ENCODE measurements around the gene SENP5. TPM values are rescaled to one million over a fixed set of nuclear protein-coding genes. Genes with fewer than 3 reads are reported as not detected.
A peak's percentile ranks its signal among the peaks of the same experiment; 100 is the strongest.

SENP5 gene
- total RNA-seq, 3 donors from 2014 or later = 24.3 to 48.1 (median 31.0) TPM

GRCh38 chr3:196948442-196949284 lies 80.9 kb downstream of the SENP5 start:
- Histone ChIP-seq H3K9me3 (no peaks in the 10 kb centered on the region), H3K36me3 (ENCODE audit: low read depth) (no peaks in the 10 kb centered on the region), H3K4me3 (no peak overlapping the region), H3K4me1 (ENCODE audit: low read depth) (peaks cover 3% of the 10 kb centered on the region)
- TF ChIP-seq CTCF (IDR thresholded peaks at IDR 0.05) = no peak
- ATAC-seq = peak; percentile 77
- intact Hi-C loops (cut with DNase I, micrococcal nuclease) = no loop called here
- no peak for DNase-seq

DNA sequence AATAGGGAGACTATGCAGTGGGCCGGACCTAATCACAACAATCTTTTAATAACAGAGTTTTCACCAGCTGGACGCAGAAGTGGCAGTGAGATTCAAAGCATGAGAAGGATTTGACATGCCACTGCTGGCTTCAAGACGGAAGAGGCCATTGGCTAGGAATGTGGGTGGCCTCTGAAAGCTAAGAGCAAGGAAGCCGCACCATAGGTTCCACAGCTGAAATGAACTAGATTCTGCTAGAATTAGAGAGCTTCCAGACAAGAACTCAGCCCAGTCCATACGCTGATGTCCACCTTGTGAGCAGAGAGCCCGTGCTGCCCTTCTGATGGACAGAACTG lies 81.5 kb downstream of the SENP5 start:
- Histone ChIP-seq H3K4me3 (no peak overlapping the region), H3K36me3 (ENCODE audit: low read depth) (no peaks in the 10 kb centered on the region), H3K4me1 (ENCODE audit: low read depth) (no peaks in the 10 kb centered on the region), H3K9me3 (no peaks in the 10 kb centered on the region)
- ATAC-seq (no peak), DNase-seq (no peak)
- no peak for TF ChIP-seq CTCF (IDR thresholded peaks at IDR 0.05)
- intact Hi-C loops (cut with DNase I, micrococcal nuclease) = no loop called here

DNA sequence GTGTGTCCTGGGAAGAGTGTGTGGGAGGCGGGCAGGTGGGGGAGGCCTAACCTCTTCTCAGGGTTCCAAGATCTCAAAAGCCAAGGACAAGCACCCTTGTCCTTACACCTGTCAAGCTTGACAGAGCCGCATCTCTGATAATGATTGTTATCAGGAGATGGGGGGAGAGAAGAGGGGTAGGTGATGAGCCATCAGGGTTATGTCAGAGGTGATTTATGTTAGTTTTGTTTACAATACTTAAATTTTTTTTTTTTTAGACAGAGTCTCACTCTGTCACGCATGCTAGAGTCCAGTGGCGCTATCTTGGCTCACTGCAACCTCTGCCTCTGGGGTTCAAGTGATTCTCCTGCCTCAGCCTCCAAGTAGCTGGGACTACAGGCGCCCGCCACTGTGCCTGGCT lies 82.0 kb downstream of the SENP5 start:
- Histone ChIP-seq H3K4me1 (ENCODE audit: low read depth) (no peaks in the 10 kb centered on the region), H3K4me3 (no peak overlapping the region), H3K9me3 (no peaks in the 10 kb centered on the region), H3K36me3 (ENCODE audit: low read depth) (no peaks in the 10 kb centered on the region)
- intact Hi-C loops (cut with DNase I, micrococcal nuclease) = no loop called here
- no peak for TF ChIP-seq CTCF (IDR thresholded peaks at IDR 0.05)
- ATAC-seq = no peak
- DNase-seq = no peak

- no peak for ATAC-seq
- no peak for TF ChIP-seq CTCF (IDR thresholded peaks at IDR 0.05)
- Histone ChIP-seq H3K9me3 (no peaks in the 10 kb centered on the region), H3K36me3 (ENCODE audit: low read depth) (no peaks in the 10 kb centered on the region), H3K4me3 (no peak overlapping the region), H3K4me1 (ENCODE audit: low read depth) (no peaks in the 10 kb centered on the region)
- DNase-seq = no peak
- intact Hi-C loops (cut with DNase I, micrococcal nuclease) = no loop called here
Observed at GRCh38 chr3:196951371-196951770, 83.7 kb downstream of the SENP5 start.

DNA sequence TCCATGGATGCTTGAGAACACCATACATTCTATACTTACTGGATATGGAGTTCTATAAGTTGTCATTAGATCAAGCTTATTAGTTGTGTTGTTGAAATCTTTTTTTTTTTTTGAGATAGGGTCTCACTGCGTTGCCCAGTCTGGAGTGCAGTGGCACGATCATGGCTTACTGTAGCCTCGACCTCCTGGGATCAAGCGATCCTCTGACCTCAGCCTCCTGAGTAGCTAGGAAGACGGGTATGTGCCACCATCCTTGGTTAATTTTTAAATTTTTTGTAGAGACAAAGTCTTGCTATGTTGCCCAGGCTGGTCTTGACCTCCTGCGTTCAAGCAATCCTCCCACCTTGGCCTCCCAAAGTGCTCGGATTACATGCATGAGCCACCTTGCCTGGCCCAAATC lies 87.1 kb downstream of the SENP5 start:
- no peaks in the 10 kb centered on the region for H3K4me1 ChIP-seq (ENCODE audit: low read depth)
- intact Hi-C loops (cut with DNase I, micrococcal nuclease) = no loop called here
- H3K9me3 ChIP-seq = no peaks in the 10 kb centered on the region
- no peak overlapping the region for H3K4me3 ChIP-seq
- H3K36me3 ChIP-seq (ENCODE audit: low read depth) = no peaks in the 10 kb centered on the region
- no peak for ATAC-seq
- no peak for TF ChIP-seq CTCF (IDR thresholded peaks at IDR 0.05)
- no peak for DNase-seq
